SK-N-SH treated with all-trans-retinoic acid at 6 μM for 48 hours (cell line): ENCODE measurements around the gene IL26.

Experiments
- ATAC-seq: fragments of 200-7000 bp; cut with Tn5 transposase; 3 replicates; pipeline ENCODE4 v1.9.1; 2020; ENCODE audit warnings: mild to moderate bottlenecking, moderate library complexity
- ARNTL ChIP-seq: fragments of 450-650 bp; formaldehyde crosslinking; IDR thresholded peaks from 2 replicates; pipeline ENCODE4 v1.5.0; 2020; ENCODE audit warnings: low read depth, mild to moderate bottlenecking, moderate library complexity, borderline replicate concordance
- BACH2 ChIP-seq: fragments of 250-450 bp; sonication (Bioruptor Pico); IDR thresholded peaks from 2 replicates; pipeline ENCODE4 v1.9.0; 2021; ENCODE audit warnings: mild to moderate bottlenecking, borderline replicate concordance
- CSDC2 ChIP-seq: fragments of 250-450 bp; sonication (Bioruptor Pico); IDR thresholded peaks from 2 replicates; pipeline ENCODE4 v1.5.0; 2020; ENCODE audit warnings: mild to moderate bottlenecking, moderate library complexity
- ESRRG ChIP-seq: fragments of 250-450 bp; sonication (Bioruptor Pico); IDR thresholded peaks from 2 replicates; pipeline ENCODE4 v1.6.1; 2021; ENCODE audit warnings: mild to moderate bottlenecking
- GLIS3 ChIP-seq: fragments of 250-450 bp; sonication (Bioruptor Pico); IDR thresholded peaks from 2 replicates; pipeline ENCODE4 v1.5.0; 2020; ENCODE audit warnings: mild to moderate bottlenecking, moderate library complexity
- ISL1 ChIP-seq: fragments of 250-450 bp; sonication (Bioruptor Pico); IDR thresholded peaks from 2 replicates; pipeline ENCODE4 v2.1.2; 2022; ENCODE audit warnings: mild to moderate bottlenecking, moderate library complexity
- OSR1 ChIP-seq: fragments of 250-450 bp; sonication (Bioruptor Pico); IDR thresholded peaks from 2 replicates; pipeline ENCODE4 v1.8.0; 2022; ENCODE audit warnings: moderate library complexity, mild to moderate bottlenecking, inconsistent platforms
- PPARA ChIP-seq: fragments of 250-450 bp; sonication (Bioruptor Pico); IDR thresholded peaks from 2 replicates; pipeline ENCODE4 v1.5.0; 2020; ENCODE audit warnings: mild to moderate bottlenecking, borderline replicate concordance
- RARB ChIP-seq: fragments of 250-450 bp; sonication (Bioruptor Pico); IDR thresholded peaks from 2 replicates; pipeline ENCODE4 v1.8.0; 2021; ENCODE audit warnings: mild to moderate bottlenecking, moderate library complexity
- SNAI2 ChIP-seq: fragments of 250-450 bp; sonication (Bioruptor Pico); IDR thresholded peaks from 2 replicates; pipeline ENCODE4 v1.5.0; 2020; ENCODE audit warnings: mild to moderate bottlenecking, moderate library complexity
- TCF4 ChIP-seq: fragments of 250-450 bp; sonication (Bioruptor Pico); IDR thresholded peaks from 2 replicates; pipeline ENCODE4 v1.8.0; 2021; ENCODE audit warnings: mild to moderate bottlenecking, moderate library complexity, borderline replicate concordance
- TOX ChIP-seq: fragments of 250-450 bp; sonication (Bioruptor Pico); IDR thresholded peaks from 2 replicates; pipeline ENCODE4 v1.8.0; 2021; ENCODE audit warnings: mild to moderate bottlenecking, moderate library complexity, borderline replicate concordance
- ZC3H10 ChIP-seq: fragments of 250-450 bp; sonication (Bioruptor Pico); IDR thresholded peaks from 2 replicates; pipeline ENCODE4 v1.5.1; 2021; ENCODE audit warnings: mild to moderate bottlenecking, moderate library complexity
- ZFP3 ChIP-seq: fragments of 250-450 bp; sonication (Bioruptor Pico); IDR thresholded peaks from 2 replicates; pipeline ENCODE4 v1.5.0; 2020; ENCODE audit warnings: mild to moderate bottlenecking, moderate library complexity
- ZFP30 ChIP-seq: fragments of 450-650 bp; formaldehyde crosslinking; IDR thresholded peaks from 2 replicates; pipeline ENCODE4 v1.5.0; 2022; ENCODE audit warnings: mild to moderate bottlenecking, moderate library complexity
- ZNF565 ChIP-seq: fragments of 450-650 bp; formaldehyde crosslinking; conservative IDR thresholded peaks from 2 replicates; pipeline ENCODE4 v1.5.0; 2020; ENCODE audit warnings: low read depth, mild to moderate bottlenecking, moderate library complexity
- ZNF70 ChIP-seq: fragments of 450-650 bp; formaldehyde crosslinking; IDR thresholded peaks from 2 replicates; pipeline ENCODE4 v1.5.0; 2020; ENCODE audit warnings: mild to moderate bottlenecking, moderate library complexity
- ZNF8 ChIP-seq: fragments of 450-650 bp; formaldehyde crosslinking; IDR thresholded peaks from 2 replicates; pipeline ENCODE4 v1.5.0; 2020; ENCODE audit warnings: mild to moderate bottlenecking, moderate library complexity
- TF ChIP-seq, protein P1 (sequence below): fragments of 250-450 bp; sonication (Bioruptor Pico); IDR thresholded peaks from 2 replicates; pipeline ENCODE4 v1.5.1; 2020; ENCODE audit warnings: low read depth, mild to moderate bottlenecking, moderate library complexity
- TF ChIP-seq, protein P2 (sequence below): fragments of 250-450 bp; sonication (Bioruptor Pico); IDR thresholded peaks from 2 replicates; pipeline ENCODE4 v1.8.0; 2021; ENCODE audit warnings: low read depth, mild to moderate bottlenecking, moderate library complexity, borderline replicate concordance
- TF ChIP-seq, protein P3 (sequence below): fragments of 250-450 bp; sonication (Bioruptor Pico); IDR thresholded peaks from 2 replicates; pipeline ENCODE4 v1.5.1; 2021; ENCODE audit warnings: mild to moderate bottlenecking, moderate library complexity
- TF ChIP-seq, protein P4 (sequence below): fragments of 250-450 bp; sonication (Bioruptor Pico); IDR thresholded peaks from 2 replicates; pipeline ENCODE4 v1.8.0; 2020; ENCODE audit warnings: mild to moderate bottlenecking, moderate library complexity, borderline replicate concordance
- TF ChIP-seq, protein P5 (sequence below): fragments of 250-450 bp; sonication (Bioruptor Pico); IDR thresholded peaks from 2 replicates; pipeline ENCODE4 v1.5.0; 2020; ENCODE audit warnings: mild to moderate bottlenecking, moderate library complexity

The IL26 gene

DNA sequence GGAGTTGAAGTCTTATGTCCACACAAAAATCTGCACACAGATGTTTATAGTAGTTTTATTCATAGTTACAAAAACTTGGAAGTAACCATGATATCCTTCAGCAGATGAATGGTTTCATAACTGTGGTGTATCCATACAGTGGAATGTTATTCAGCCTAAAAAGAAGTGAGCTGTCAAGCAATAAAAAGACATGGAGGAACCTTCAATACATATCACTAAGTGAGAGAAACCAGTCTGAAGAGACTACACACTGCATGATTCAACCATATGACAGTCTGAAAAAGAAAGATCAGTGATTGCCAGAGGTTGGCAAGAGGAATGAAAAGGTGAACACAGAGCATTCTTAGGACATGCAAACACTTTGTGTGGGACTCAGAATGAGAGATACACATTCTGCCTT, 47.4 kb downstream of the IL26 start:
- no peak for ATAC-seq

DNA sequence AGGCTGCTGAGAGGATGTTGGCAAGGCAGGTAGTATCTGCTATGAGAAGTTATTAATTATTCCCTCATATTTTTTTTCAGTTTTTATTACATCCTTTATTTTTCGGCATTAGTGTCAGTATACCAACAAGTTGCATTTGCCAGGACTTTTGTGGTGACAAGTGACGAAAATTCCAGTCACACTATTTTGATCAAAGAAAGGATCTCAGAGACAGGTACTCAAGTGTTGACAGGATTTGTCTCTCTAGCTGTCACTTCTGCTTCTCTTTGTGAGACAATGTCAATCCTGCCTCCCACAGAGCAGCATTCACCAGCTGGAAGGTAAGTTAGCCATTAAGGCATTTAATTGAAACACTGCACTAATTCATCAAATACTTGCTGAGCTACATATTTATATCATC, 48.0 kb downstream of the IL26 start:
- no peak for ATAC-seq
- TF ChIP-seq, protein P1, sequence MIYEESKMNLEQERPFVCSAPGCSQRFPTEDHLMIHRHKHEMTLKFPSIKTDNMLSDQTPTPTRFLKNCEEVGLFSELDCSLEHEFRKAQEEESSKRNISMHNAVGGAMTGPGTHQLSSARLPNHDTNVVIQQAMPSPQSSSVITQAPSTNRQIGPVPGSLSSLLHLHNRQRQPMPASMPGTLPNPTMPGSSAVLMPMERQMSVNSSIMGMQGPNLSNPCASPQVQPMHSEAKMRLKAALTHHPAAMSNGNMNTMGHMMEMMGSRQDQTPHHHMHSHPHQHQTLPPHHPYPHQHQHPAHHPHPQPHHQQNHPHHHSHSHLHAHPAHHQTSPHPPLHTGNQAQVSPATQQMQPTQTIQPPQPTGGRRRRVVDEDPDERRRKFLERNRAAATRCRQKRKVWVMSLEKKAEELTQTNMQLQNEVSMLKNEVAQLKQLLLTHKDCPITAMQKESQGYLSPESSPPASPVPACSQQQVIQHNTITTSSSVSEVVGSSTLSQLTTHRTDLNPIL (CRISPR knock-in tag), result no peak
- TF ChIP-seq OSR1 (CRISPR knock-in tag) (no peak), ZFP3 (CRISPR knock-in tag) (no peak), ISL1 (CRISPR knock-in tag) (no peak), CSDC2 (no peak), GLIS3 (CRISPR knock-in tag) (no peak), ARNTL (no peak), PPARA (no peak), ZC3H10 (CRISPR knock-in tag) (no peak), TOX (CRISPR knock-in tag) (no peak), ZNF8 (CRISPR knock-in tag) (no peak), TCF4 (CRISPR knock-in tag) (no peak), BACH2 (CRISPR knock-in tag) (no peak), ZNF70 (no peak), ESRRG (CRISPR knock-in tag) (no peak)
- TF ChIP-seq, protein P2, sequence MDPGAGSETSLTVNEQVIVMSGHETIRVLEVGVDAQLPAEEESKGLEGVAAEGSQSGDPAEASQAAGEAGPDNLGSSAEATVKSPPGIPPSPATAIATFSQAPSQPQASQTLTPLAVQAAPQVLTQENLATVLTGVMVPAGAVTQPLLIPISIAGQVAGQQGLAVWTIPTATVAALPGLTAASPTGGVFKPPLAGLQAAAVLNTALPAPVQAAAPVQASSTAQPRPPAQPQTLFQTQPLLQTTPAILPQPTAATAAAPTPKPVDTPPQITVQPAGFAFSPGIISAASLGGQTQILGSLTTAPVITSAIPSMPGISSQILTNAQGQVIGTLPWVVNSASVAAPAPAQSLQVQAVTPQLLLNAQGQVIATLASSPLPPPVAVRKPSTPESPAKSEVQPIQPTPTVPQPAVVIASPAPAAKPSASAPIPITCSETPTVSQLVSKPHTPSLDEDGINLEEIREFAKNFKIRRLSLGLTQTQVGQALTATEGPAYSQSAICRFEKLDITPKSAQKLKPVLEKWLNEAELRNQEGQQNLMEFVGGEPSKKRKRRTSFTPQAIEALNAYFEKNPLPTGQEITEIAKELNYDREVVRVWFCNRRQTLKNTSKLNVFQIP (CRISPR knock-in tag), result no peak
- TF ChIP-seq, protein P3, sequence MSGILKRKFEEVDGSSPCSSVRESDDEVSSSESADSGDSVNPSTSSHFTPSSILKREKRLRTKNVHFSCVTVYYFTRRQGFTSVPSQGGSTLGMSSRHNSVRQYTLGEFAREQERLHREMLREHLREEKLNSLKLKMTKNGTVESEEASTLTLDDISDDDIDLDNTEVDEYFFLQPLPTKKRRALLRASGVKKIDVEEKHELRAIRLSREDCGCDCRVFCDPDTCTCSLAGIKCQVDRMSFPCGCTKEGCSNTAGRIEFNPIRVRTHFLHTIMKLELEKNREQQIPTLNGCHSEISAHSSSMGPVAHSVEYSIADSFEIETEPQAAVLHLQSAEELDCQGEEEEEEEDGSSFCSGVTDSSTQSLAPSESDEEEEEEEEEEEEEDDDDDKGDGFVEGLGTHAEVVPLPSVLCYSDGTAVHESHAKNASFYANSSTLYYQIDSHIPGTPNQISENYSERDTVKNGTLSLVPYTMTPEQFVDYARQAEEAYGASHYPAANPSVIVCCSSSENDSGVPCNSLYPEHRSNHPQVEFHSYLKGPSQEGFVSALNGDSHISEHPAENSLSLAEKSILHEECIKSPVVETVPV (CRISPR knock-in tag), result no peak

More for the DNA sequence above, 47.4 kb downstream of the IL26 start:
- no peak for TF ChIP-seq ZNF70
- TF ChIP-seq ZFP30 (CRISPR knock-in tag), result no peak
- no peak for TF ChIP-seq PPARA
- no peak for TF ChIP-seq ZFP3 (CRISPR knock-in tag)
- TF ChIP-seq, protein P4, sequence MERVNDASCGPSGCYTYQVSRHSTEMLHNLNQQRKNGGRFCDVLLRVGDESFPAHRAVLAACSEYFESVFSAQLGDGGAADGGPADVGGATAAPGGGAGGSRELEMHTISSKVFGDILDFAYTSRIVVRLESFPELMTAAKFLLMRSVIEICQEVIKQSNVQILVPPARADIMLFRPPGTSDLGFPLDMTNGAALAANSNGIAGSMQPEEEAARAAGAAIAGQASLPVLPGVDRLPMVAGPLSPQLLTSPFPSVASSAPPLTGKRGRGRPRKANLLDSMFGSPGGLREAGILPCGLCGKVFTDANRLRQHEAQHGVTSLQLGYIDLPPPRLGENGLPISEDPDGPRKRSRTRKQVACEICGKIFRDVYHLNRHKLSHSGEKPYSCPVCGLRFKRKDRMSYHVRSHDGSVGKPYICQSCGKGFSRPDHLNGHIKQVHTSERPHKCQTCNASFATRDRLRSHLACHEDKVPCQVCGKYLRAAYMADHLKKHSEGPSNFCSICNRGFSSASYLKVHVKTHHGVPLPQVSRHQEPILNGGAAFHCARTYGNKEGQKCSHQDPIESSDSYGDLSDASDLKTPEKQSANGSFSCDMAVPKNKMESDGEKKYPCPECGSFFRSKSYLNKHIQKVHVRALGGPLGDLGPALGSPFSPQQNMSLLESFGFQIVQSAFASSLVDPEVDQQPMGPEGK (CRISPR knock-in tag), result no peak
- TF ChIP-seq BACH2 (CRISPR knock-in tag), result no peak
- no peak for TF ChIP-seq TCF4 (CRISPR knock-in tag)
- TF ChIP-seq RARB (CRISPR knock-in tag), result no peak
- TF ChIP-seq, protein P5, sequence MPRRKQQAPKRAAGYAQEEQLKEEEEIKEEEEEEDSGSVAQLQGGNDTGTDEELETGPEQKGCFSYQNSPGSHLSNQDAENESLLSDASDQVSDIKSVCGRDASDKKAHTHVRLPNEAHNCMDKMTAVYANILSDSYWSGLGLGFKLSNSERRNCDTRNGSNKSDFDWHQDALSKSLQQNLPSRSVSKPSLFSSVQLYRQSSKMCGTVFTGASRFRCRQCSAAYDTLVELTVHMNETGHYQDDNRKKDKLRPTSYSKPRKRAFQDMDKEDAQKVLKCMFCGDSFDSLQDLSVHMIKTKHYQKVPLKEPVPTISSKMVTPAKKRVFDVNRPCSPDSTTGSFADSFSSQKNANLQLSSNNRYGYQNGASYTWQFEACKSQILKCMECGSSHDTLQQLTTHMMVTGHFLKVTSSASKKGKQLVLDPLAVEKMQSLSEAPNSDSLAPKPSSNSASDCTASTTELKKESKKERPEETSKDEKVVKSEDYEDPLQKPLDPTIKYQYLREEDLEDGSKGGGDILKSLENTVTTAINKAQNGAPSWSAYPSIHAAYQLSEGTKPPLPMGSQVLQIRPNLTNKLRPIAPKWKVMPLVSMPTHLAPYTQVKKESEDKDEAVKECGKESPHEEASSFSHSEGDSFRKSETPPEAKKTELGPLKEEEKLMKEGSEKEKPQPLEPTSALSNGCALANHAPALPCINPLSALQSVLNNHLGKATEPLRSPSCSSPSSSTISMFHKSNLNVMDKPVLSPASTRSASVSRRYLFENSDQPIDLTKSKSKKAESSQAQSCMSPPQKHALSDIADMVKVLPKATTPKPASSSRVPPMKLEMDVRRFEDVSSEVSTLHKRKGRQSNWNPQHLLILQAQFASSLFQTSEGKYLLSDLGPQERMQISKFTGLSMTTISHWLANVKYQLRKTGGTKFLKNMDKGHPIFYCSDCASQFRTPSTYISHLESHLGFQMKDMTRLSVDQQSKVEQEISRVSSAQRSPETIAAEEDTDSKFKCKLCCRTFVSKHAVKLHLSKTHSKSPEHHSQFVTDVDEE (CRISPR knock-in tag), result no peak
- TF ChIP-seq, all 23 proteins: peak for 0

DNA sequence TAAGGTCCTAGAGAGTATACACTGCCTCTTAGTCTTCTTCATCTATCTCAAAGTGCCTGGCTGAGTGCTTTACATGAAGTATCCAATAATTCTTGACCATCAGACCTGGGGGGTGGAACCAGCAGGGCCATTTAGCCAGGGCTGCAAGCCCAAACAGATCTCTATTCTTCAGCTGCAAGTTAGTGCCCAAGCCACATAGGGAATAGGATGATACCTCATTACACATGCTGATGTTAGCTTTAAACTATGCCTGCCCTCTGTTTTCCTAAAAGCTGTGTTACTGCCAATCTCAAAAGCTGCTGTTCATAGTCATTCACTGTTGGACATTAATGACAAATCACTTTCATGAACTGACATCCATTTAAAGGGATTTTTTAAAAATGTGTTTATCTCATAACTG, 49.4 kb downstream of the IL26 start:
- ATAC-seq, result no peak
- TF ChIP-seq, protein P4 (CRISPR knock-in tag), result no peak
- no peak for TF ChIP-seq ZNF565 (CRISPR knock-in tag)
- no peak for TF ChIP-seq TCF4 (CRISPR knock-in tag)
- TF ChIP-seq ISL1 (CRISPR knock-in tag), result no peak
- no peak for TF ChIP-seq BACH2 (CRISPR knock-in tag)
- TF ChIP-seq CSDC2, result no peak
- TF ChIP-seq ZFP3 (CRISPR knock-in tag), result no peak
- TF ChIP-seq OSR1 (CRISPR knock-in tag), result no peak
- TF ChIP-seq SNAI2 (CRISPR knock-in tag), result no peak
- TF ChIP-seq, protein P2 (CRISPR knock-in tag), result no peak
